Fibroblast of villous mesenchyme (primary cell): ENCODE measurements around the gene SLC2A6. TPM values are rescaled to one million over a fixed set of nuclear protein-coding genes. Genes with fewer than 3 reads are reported as not detected.

Source experiments
- DNase-seq: peaks from one replicate; pipeline ENCODE4 v3.0.0-alpha.2; 2010; ENCODE audit warnings: low read depth
- H3K4me3 ChIP-seq: 2 replicates; pipeline ENCODE4 v1.5.1; 2011; ENCODE audit warnings: low read depth, mild to moderate bottlenecking, low read length
- total RNA-seq: library from RNA; depleted of rRNA; stranded (reverse); fragments of >200 nt; gene quantifications from 2 replicates; pipeline ENCODE4 v1.2.3, GENCODE V29; 2012
- TF ChIP-seq, protein P1 (sequence below): IDR thresholded peaks from 2 replicates; pipeline ENCODE4 v1.5.1; 2012; ENCODE audit warnings: low read depth, mild to moderate bottlenecking, low read length; ENCODE audit not compliant: insufficient read depth

The SLC2A6 gene
- total RNA-seq, 1 donor: 41.9 TPM

DNA sequence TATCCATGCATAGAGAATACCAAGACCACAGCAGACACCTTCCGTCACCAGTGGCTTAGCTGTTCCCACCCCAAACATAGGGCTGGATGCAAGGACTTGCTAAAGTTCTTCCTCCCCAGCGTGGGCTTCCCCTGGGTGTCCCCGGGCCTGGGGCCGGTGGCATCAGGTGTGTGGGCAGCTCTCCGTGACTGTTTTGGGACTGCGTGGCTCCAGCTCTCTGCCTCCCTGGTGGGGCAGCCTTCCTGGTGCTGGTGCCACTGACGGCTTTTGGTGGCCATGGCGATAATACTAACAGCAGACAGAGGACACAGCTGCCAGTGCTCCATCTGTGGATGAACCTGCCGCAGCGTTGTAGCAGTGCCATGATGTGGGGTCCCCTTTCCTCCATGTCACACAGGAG is 14.3 kb downstream of the SLC2A6 start:
- TF ChIP-seq, protein P1, sequence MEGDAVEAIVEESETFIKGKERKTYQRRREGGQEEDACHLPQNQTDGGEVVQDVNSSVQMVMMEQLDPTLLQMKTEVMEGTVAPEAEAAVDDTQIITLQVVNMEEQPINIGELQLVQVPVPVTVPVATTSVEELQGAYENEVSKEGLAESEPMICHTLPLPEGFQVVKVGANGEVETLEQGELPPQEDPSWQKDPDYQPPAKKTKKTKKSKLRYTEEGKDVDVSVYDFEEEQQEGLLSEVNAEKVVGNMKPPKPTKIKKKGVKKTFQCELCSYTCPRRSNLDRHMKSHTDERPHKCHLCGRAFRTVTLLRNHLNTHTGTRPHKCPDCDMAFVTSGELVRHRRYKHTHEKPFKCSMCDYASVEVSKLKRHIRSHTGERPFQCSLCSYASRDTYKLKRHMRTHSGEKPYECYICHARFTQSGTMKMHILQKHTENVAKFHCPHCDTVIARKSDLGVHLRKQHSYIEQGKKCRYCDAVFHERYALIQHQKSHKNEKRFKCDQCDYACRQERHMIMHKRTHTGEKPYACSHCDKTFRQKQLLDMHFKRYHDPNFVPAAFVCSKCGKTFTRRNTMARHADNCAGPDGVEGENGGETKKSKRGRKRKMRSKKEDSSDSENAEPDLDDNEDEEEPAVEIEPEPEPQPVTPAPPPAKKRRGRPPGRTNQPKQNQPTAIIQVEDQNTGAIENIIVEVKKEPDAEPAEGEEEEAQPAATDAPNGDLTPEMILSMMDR: no peak
- no peak for DNase-seq
- H3K4me3 ChIP-seq: no peak overlapping the region

DNA sequence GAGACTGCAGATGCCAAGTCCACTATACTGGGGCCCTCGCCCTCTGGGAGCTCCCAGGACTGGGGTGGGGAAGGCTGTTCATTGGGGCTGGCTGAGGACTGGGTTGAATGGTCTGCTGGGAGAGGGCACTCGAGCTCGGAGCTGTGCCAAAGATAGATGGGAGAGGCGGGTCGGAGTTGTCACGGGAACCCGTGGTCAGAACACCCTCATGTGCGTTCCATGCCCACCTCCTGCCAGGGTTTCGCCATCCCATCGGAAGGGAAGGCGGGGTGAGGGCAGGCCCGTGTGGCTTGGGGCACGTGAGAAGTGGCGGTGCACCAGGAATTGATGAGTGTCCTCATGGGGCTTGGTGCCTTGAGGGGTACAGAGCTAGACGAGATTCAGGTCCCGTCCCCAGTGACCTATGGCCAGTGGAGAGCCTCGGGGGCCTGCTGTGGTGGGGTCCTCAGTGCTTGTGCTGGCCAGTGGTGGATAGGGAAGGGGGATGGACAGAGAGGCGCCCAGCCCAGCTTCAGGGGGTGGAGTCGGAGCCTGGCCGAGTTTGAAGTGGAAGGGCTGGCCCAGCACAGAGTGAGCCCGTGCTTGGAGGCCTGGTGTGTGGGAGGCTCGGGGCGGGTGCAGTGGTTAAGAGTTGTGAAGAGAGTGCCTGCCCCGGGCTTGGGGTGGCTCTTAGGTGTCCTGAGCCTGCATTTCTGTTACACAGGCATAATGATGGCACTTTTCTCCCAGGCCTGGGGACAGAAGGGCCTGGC is 14.9 kb downstream of the SLC2A6 start:
- TF ChIP-seq, protein P1: no peak
- no peak overlapping the region for H3K4me3 ChIP-seq
- DNase-seq: peak; percentile 26

DNA sequence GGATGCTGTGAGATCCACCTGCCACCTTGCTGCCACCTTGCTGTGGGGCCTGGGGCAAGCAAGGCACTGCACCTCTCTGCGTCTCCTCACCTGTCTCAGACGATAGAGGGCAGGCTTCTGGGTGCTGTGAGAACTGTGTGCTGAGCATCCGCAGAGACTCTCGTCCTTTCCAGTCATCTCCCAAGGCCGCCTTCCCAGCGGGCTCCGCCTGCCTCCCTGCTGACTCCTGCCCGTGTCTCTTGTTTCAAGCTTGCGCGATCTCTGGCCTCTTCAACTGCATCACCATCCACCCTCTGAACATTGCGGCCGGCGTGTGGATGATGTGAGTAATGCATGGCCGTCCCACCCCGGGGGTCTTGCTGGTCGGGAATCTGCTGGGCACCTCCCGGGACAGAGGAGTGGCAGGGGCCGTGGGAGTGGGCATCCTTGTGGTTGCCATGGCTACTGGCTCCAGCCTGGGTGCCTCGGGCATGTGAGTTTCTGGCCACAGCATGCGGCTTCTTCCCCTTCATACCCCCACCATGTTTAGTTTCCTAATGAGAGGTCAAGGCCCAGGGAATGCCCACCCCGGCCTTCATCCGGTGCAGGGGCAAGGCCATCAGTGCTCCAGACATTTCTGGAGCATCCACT is 15.6 kb downstream of the SLC2A6 start:
- no peak for DNase-seq
- no peak overlapping the region for H3K4me3 ChIP-seq
- TF ChIP-seq, protein P1: no peak

DNA sequence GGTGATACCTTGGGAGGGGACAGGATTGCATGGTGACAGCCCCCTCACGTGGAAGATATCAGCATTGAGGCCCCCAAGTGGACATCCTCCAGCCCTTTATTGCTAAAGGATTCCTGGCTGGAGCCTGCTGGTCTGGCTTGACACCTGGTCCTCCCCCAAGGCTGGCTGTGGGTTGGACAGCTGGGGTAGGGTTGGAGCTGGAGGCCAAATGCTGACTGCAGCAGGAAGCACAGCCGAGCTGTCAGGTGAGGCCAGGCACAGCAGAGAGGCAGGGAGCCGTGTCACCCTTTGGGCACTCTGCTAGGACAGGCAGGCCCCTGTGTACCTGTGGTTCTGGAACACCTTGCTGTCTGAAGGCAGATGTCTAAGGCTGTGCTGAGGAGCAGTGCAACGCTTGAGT is 16.9 kb downstream of the SLC2A6 start:
- DNase-seq: no peak
- TF ChIP-seq, protein P1: no peak
- H3K4me3 ChIP-seq: no peak overlapping the region

DNA sequence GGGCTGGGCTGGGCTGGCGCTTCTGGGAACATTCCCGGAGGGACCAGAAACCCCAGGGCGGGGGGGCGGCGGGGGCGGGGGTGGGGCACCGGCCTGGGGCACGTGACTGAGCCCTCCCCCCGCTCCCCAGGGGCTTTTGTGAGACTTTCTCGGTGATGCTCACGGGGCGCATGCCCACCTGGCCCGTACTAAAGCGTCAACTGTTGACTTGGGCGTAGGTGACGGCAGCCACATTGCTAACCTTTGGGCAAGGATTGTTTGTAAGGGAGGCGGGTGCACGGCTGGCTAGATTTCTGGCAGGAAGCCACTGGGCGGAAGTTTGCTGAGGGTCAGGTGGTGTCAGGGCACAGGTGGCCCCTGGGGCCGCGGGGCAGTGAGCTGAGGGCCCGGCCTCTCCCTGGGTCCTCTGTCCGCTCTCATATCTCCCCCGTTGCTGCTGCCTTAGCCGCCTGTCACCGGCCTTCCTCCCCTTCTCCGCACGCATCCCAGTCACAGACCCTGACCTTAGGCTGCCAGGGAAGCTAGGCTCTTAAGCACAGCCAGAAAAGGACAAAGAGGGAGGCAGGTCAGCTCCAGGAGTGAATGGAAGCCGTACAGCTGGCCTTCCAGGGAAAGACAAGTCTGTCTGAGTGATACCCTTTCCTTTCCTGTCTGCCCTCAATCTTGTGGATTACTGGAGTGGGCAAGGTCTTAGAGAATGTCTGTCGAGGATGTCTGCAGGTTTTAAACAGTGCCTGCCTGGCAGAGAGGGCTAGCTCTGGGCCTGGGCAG is 18.3 kb downstream of the SLC2A6 start:
- DNase-seq: peak; percentile 19
- peak overlapping the region; percentile 85 for H3K4me3 ChIP-seq
- TF ChIP-seq, protein P1: no peak

DNA sequence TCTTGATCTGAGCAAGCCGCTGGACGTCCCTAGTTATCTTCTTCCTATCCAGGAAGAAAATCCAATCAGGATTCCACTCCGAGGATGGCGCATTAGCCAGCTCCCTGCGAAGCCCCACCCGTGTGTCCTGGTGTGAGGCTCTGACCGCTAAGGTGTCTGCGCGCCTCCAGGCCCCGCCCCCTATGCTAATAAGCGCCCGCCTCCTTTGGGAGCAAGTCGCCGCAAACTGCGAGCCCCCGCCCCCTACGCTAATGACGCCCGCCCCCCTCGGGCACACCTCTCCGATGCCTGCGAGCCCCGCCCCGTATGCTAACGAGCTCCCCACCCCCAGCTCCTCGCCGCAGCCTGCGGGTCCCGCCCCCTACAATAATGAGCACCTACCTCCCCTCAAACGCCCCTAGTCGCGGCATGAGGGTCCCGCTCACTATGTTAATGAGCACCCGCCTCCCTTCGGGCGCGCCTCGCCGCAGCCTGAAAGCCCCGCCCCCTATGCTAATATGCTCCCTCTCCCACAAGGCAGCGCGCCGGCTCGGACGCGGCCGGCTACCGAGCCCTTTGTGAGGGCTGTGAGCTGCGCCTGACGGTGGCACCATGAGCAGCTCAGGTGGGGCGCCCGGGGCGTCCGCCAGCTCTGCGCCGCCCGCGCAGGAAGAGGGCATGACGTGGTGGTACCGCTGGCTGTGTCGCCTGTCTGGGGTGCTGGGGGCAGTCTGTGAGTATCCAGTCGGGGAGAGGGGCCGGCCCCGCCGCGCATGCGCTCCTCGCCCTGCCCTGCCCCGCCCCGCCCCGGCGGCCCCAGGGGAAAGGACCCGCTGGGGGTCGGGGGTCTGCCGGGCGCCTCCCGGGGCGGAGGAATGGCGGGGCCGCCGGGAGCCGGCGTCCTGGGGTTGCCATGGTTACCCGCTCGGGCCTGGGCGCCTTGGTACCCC is 19.2 kb downstream of the SLC2A6 start, which contains the start of gene CACFD1:
Gene CACFD1, plus strand, starts transcription at position 503 of the 929 bp plus-strand sequence. Its CDS starts 89 bp downstream, at position 592.
- TF ChIP-seq, protein P1: no peak
- peak within 1 kb of the TSS; percentile 85 for H3K4me3 ChIP-seq
- DNase-seq: peak; percentile 94
